Hematopoietic multipotent progenitor cell (in vitro differentiated cells): Measurements from ENCODE around the gene TAOK3. TPM values are rescaled to one million over a fixed set of nuclear protein-coding genes. Genes with fewer than 3 reads are reported as not detected.

Source experiments
- DNase-seq, 3 donors: peaks; one replicate each; pipeline ENCODE4 v3.0.0-alpha.2; 2011 to 2015; ENCODE audit warnings: low read depth in 2 of 3, low spot score in 2 of 3
- total RNA-seq: library from RNA; depleted of rRNA; stranded (reverse); fragments of >200 nt; gene quantifications from one replicate; pipeline ENCODE4 v1.2.3, GENCODE V29; 2012

TAOK3 gene
- total RNA-seq, 1 donor: 94.8 TPM

GRCh38 chr12:118107011-118107410 is 265.7 kb downstream of the TAOK3 start:
- DNase-seq: no peak

GRCh38 chr12:118103601-118104382 is 268.9 kb downstream of the TAOK3 start, which contains the start of gene VSIG10:
TSS of gene VSIG10 (minus strand) at chr12:118104011. CDS start at chr12:118103671, 340 bp downstream.
- DNase-seq: peak in 2 of 3 donors; percentile 33 to 51

DNA sequence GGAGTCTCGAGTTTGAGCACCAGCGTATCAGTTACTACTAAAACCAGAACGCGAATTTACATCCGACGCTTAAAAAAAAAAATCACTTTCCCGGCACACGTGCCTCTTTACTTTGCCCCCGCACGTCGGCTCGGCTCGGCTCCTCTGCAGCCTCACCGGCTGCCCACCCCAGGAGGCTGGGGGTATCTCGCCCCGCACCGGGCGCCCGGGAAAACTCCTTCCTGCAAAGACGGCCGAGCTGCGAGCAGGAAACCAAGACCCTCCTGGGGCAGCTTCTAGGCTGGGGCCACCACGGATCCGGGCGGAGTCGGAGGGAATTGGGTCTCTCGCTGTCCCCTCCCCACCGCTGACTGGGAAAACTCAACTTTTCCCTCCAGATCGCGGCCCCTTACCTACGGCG is 269.5 kb downstream of the TAOK3 start:
- peak in 1 of 3 donors; percentile 16 for DNase-seq

GRCh38 chr12:118102609-118103008 is 270.1 kb downstream of the TAOK3 start:
- no peak for DNase-seq

- no peak for DNase-seq
Observed at GRCh38 chr12:118102070-118102469, 270.6 kb downstream of the TAOK3 start.

DNA sequence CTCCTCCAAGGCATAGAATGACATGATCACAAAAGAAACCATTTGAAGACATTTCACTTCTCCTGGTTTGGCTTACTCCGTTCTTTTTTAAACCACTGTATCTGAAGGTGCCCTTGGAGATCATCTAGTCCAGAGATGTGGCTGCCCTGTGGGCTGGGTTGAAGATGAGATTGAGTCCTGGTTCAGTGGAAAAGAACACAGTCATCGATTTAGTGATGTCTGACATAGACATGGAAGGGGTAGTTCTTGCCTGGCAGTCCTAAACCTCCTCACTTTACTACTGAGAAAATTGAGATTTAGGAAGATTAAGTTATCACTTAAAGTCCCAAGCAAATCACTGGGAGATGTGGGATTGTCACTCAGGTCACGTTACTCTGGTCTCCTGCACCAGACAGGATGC is 271.7 kb downstream of the TAOK3 start:
- DNase-seq: no peak

Other genes starting within 250 kb of the TAOK3 start
- gene PEBP1, start 236.8 kb downstream of the TAOK3 start, total RNA-seq: 184 TPM
- 19.9 TPM for gene SUDS3, start 3.6 kb upstream of the TAOK3 start, total RNA-seq